Skeletal muscle cell (primary cell): Measurements from ENCODE around the gene MFNG.
"Not testable (repeated sequence)": the region's sequence is repeated elsewhere in the genome, so short reads cannot be mapped to it uniquely, and the experiment has no call there.

Experiments used
- DNase-seq: peaks from one replicate; pipeline ENCODE4 v3.0.0-alpha.2; 2010; ENCODE audit warnings: low read depth
- H3K4me3 ChIP-seq: 2 replicates; pipeline ENCODE4 v1.5.1; 2011; ENCODE audit warnings: low read depth, mild to moderate bottlenecking, control low read depth, low read length, moderate library complexity

MFNG gene, protein sequence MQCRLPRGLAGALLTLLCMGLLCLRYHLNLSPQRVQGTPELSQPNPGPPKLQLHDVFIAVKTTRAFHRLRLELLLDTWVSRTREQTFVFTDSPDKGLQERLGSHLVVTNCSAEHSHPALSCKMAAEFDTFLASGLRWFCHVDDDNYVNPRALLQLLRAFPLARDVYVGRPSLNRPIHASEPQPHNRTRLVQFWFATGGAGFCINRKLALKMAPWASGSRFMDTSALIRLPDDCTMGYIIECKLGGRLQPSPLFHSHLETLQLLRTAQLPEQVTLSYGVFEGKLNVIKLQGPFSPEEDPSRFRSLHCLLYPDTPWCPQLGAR

GRCh38 chr22:37486224-37486845, at the start of gene MFNG:
TSS of gene MFNG (minus strand) at chr22:37486384. CDS start at chr22:37486177, 207 bp downstream.
- DNase-seq: no peak
- H3K4me3 ChIP-seq: no peak within 1 kb of the TSS

DNA sequence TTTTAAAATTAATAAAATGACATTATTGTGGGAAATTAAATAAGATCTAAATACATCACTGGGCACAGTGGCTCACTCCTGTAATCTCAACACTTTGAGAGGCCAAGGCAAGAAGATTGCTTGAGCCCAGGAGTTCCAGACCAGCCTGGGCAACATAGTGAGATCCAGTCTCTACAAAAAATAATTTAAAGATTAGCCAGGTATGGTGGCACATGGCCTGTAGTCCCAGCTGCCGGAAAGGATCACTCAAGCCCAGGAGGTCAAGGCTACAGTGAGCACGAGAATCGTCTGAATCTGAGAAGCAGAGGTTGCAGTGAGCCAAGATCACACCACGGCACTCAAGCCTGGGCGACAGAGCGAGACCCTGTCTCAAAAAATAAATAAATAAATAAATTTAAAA, 49.0 kb upstream of the MFNG start:
- no peak overlapping the region for H3K4me3 ChIP-seq
- no peak for DNase-seq

GRCh38 chr22:37534445-37534844, 48.3 kb upstream of the MFNG start:
- no peak for DNase-seq
- H3K4me3 ChIP-seq: no peak overlapping the region

DNA sequence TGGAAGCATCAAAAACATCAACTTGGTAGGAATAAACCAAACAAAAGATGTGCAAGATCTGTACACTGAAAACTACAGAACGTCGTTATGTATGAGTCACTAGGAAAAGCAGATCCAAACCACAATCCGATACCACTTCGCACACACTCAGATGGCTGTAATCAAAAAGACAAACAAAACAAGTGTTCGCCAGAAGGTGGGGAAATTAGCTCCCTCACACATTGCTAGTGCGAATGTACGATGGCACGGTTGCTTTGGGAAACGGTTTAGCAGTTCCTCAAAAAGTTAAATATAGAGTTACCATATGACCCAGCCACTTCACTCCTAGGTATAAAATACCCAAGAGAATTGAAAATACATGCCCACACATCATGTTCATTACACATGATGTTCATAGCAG, 47.8 kb upstream of the MFNG start:
- no peak for DNase-seq
- no peak overlapping the region for H3K4me3 ChIP-seq

GRCh38 chr22:37529652-37530345, 43.6 kb upstream of the MFNG start:
- H3K4me3 ChIP-seq: no peak overlapping the region
- DNase-seq: no peak

- DNase-seq, H3K4me3 ChIP-seq: not testable (repeated sequence)
These were observed 41.8 kb upstream of the MFNG start for GRCh38 chr22:37527952-37528351.

DNA sequence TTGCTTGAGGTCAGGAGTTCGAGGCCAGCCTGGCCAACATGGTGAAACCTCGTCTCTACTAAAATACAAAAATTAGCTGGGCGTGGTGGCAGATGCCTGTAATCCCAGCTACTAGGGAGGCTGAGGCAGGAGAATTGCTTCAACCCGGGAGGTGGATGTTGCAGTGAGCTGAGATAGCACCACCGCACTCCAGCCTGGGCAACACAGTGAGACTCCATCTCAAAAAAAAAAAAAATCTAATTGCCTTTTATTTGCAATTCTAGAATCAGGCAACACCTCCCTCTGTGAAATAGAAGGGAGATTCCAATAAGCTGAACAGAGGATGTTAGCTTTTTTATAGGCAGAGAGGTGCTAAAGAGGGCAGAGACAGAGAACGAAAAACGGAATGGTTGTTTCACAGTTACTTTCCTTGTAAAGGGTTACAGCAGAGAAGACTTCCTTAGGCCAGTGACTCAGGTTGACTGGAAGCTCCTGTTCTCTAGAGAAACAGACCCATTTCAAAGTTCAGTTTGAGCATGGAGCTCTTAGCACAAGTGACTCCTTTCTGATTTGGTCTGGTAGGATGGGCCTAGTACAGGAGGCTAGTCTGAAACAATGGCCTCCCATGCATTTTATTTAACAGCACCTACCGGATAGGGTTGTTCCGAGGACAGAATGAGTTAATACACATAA, 41.0 kb upstream of the MFNG start:
- not testable (repeated sequence) for DNase-seq, H3K4me3 ChIP-seq

DNA sequence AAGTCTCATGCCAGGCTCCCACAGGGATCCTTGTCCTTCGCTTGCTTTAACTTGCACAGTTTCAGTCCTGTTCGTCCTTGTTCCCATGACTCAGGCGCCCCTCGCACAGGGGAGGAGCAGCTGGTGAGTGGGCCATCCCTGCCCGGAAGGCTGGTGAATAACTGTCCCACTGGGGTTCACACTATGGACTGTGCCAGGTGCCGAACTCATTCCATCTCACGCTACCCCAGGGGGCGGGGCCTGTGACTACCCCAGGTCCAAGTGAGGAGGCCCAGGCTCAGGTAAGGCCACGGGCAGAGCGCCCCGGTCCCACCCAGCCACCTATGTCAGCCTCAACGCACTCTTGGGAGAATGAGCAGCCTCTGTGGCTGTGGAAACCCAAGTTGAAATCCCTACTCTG, 40.2 kb upstream of the MFNG start:
- peak; percentile 83 for DNase-seq
- H3K4me3 ChIP-seq: no peak overlapping the region

DNA sequence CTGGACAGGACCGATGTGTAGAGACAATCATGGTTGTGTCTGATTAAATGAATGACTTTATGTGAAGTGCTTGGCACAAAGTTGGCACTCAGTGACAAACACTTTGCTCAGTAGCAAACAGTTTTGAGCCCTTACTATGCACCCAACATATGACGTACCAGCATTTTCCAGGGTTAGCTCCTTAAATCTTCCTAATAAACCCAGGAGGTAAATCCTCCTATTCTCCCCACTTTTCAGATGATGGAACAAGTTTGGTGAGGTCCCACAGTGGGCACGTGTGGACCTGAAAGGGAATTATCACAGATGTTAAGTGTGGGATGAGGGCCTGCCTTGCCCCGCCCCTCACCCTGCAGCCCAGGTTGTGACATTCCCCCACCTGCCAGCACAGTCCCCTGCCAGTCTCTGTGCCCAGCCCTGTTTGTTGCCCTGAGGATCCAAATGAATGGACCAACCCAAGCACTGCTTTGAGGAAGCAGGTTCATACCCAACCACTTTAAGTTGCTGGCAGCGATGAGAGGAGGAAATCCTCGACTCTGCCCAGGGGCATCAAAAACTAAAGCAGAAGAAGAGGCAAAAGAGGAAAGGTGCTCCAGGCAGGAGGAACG, 39.7 kb upstream of the MFNG start:
- no peak for DNase-seq
- H3K4me3 ChIP-seq: no peak overlapping the region

- peak; percentile 54 for DNase-seq
- H3K4me3 ChIP-seq: no peak overlapping the region
These were observed 39.0 kb upstream of the MFNG start for GRCh38 chr22:37525073-37525745.

- no peak for DNase-seq
These were observed 36.3 kb upstream of the MFNG start for GRCh38 chr22:37522482-37522881.

DNA sequence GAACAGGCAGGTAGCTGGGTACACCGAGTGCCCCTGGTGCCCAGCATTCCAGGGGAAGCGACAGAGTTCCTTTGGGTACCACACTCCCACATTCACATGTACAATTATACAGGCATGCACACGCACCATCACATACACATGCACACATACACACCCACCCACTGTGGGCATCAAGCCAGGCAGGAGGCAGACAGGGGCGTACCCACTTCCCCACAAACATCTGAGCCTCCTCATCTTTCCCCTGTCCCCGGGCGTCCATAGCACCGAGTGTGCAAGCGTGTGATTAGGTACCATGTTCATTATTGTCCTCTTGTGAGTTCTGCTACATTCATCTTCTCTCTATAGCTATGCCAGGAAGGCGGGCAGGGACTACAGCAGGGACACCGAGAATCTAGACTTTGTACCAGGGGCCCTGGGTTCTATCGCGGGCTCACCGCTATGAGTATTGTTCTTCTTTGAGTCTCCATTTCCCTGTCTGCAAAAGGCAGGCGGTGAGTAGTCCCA, 35.1 kb upstream of the MFNG start:
- DNase-seq: no peak
- H3K4me3 ChIP-seq: no peak overlapping the region

More at GRCh38 chr22:37522482-37522881, 36.3 kb upstream of the MFNG start:
- no peak overlapping the region for H3K4me3 ChIP-seq

- no peak for DNase-seq
- no peak overlapping the region for H3K4me3 ChIP-seq
These were observed 34.6 kb upstream of the MFNG start for GRCh38 chr22:37520776-37521191.

- peak within 1 kb of the TSS; percentile 58 for H3K4me3 ChIP-seq
- no peak for DNase-seq
These were observed 33.3 kb upstream of the MFNG start, which contains the start of gene CARD10 for GRCh38 chr22:37519268-37520195. TSS of gene CARD10 (minus strand) at chr22:37519415. CDS start at chr22:37519200, 215 bp downstream.

- H3K4me3 ChIP-seq: peak overlapping the region; percentile 58
- DNase-seq: no peak
These were observed 32.5 kb upstream of the MFNG start for GRCh38 chr22:37518509-37519267.

DNA sequence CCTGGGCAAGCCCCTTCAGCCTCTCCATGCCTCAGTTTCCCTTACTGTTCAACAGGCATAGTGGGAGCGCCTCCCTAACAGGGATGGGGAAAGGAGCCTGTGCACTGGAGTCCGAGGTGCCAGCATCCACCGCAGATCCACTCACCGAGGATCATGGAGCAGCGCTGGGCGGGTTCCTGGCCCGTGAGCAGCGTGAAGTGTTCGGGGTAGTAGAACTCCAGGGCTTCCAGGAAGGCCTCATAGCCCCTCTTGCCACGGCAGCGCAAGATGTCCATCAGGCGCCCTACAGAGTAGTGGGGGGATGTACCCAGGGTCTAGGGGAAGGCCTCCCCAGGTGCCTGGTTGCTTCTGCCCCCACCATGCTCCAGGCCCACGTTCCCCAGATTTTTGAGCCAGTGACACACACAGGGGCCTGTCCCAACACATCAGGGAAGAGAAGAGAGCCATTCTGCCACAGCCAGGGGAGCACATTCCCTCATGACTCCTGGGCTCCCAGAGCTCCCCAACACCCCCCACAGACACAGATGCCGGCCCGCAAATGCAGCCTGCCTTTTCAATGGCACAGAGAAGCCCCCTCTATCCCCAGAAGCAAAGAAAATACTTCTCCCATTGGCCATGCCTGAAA, 31.8 kb upstream of the MFNG start:
- H3K4me3 ChIP-seq: peak overlapping the region; percentile 58
- DNase-seq: no peak

DNA sequence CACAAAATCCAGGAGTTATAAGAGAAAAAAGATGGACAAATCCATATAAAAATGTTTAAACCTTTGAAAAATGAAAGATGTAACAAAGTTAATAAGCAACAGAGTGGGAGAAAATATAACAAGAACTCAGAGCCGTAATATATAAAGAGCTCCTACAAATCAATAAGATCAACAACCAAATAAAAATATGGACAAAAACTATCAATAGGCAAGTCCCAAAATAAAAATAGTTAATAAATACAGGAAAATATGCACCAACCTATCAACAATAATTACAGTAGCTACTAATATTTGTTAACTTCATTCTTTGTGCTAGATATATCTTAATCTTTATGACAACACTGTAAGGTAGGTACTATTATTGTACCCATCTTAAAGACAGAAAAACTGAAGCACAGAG, 30.3 kb upstream of the MFNG start:
- no peak for DNase-seq
- H3K4me3 ChIP-seq: no peak overlapping the region
